IMR-90 (cell line): ENCODE results near the gene DDHD1. TPM values are rescaled to one million over a fixed set of nuclear protein-coding genes. Genes with fewer than 3 reads are reported as not detected.
A peak's percentile ranks its signal among the peaks of the same experiment; 100 is the strongest.

Experiments used
- ATAC-seq: fragments of 200-7000 bp; cut with Tn5 transposase; 2 replicates; pipeline ENCODE4 v1.9.1; 2020; ENCODE audit warnings: low read depth, mild to moderate bottlenecking, moderate library complexity
- BruUV-seq: library from RNA; stranded (reverse); fragments of 400-500 nt; replicated peaks from 2 replicates; lab custom pipeline; 2021; lab: Mats Ljungman, UMichigan
- CTCF ChIA-PET: fragments of 300-600 bp; formaldehyde crosslinking; extraction: SDS; loops from one replicate; lab custom pipeline; 2021; ENCODE audit warnings: antibody characterized with exemption; lab: Yijun Ruan, JAX
- POLR2A ChIA-PET: fragments of 300-600 bp; sonication (Branson Sonifier 250); formaldehyde crosslinking; loops from one replicate; lab custom pipeline; 2022; ENCODE audit warnings: antibody characterized with exemption; ENCODE audit not compliant: unreplicated experiment; lab: Charles Lee
- DNase-seq: peaks from one replicate; pipeline ENCODE4 v3.0.0; 2013
- H2AFZ ChIP-seq: replicated peaks from 2 replicates; pipeline ENCODE3; 2013; ENCODE audit warnings: low read length, mild to moderate bottlenecking; ENCODE audit not compliant: poor library complexity
- H2AK5ac ChIP-seq: 2 replicates; pipeline ENCODE4 v1.6.1; 2013; ENCODE audit warnings: low read depth, low read length, inconsistent platforms
- H2AK9ac ChIP-seq: replicated peaks from 2 replicates; pipeline ENCODE3; 2013; ENCODE audit warnings: mild to moderate bottlenecking, low read depth, low read length, moderate library complexity; ENCODE audit not compliant: poor library complexity
- H2BK120ac ChIP-seq: 2 replicates; pipeline ENCODE4 v1.6.1; 2013; ENCODE audit warnings: low read depth, low read length, inconsistent platforms
- H2BK15ac ChIP-seq: 3 replicates; pipeline ENCODE4 v1.6.1; 2013; ENCODE audit warnings: low read depth, low read length, inconsistent platforms
- H2BK20ac ChIP-seq: 2 replicates; pipeline ENCODE4 v1.6.1; 2013; ENCODE audit warnings: low read depth, mild to moderate bottlenecking, inconsistent platforms, low read length, moderate library complexity
- H2BK5ac ChIP-seq: 2 replicates; pipeline ENCODE4 v1.6.1; 2013; ENCODE audit warnings: mild to moderate bottlenecking, low read depth, low read length, inconsistent platforms; ENCODE audit not compliant: poor library complexity, severe bottlenecking
- H3K14ac ChIP-seq: replicated peaks from 2 replicates; pipeline ENCODE4 v1.6.1; 2013; ENCODE audit warnings: low read depth, low read length, inconsistent platforms
- H3K18ac ChIP-seq: 2 replicates; pipeline ENCODE4 v1.6.1; 2013; ENCODE audit warnings: low read depth, low read length, control low read depth
- H3K23ac ChIP-seq: 2 replicates; pipeline ENCODE4 v1.6.1; 2013; ENCODE audit warnings: low read depth, low read length, inconsistent platforms
- H3K27ac ChIP-seq: 2 replicates; pipeline ENCODE4 v1.5.1; 2013; ENCODE audit warnings: mild to moderate bottlenecking, control low read depth, low read length; ENCODE audit not compliant: insufficient read depth
- H3K27me3 ChIP-seq: 2 replicates; pipeline ENCODE4 v1.6.1; 2013; ENCODE audit warnings: low read length; ENCODE audit not compliant: control insufficient read depth, insufficient read depth
- H3K36me3 ChIP-seq: 2 replicates; pipeline ENCODE4 v1.6.1; 2013; ENCODE audit warnings: low read length, mixed read lengths; ENCODE audit not compliant: control insufficient read depth, insufficient read depth
- H3K4ac ChIP-seq: 2 replicates; pipeline ENCODE4 v1.6.1; 2013; ENCODE audit warnings: low read depth, low read length, inconsistent platforms
- H3K4me1 ChIP-seq: 2 replicates; pipeline ENCODE4 v1.6.1; 2013; ENCODE audit warnings: low read length, mixed read lengths; ENCODE audit not compliant: control insufficient read depth, insufficient read depth
- H3K4me2 ChIP-seq: 2 replicates; pipeline ENCODE4 v1.6.1; 2013; ENCODE audit warnings: low read depth, mild to moderate bottlenecking, control low read depth, low read length, moderate library complexity
- H3K4me3 ChIP-seq: 2 replicates; pipeline ENCODE4 v1.5.1; 2013; ENCODE audit warnings: low read depth, mild to moderate bottlenecking, control low read depth, low read length, moderate library complexity; ENCODE audit not compliant: insufficient read depth
- H3K56ac ChIP-seq: 2 replicates; pipeline ENCODE4 v1.6.1; 2013; ENCODE audit warnings: low read length, inconsistent platforms; ENCODE audit not compliant: insufficient read depth; ENCODE audit errors: extremely low read depth
- H3K79me1 ChIP-seq, 2 experiments: 2 replicates each; pipeline ENCODE4 v1.6.1; 2013; ENCODE audit warnings: low read length in 2 of 2, inconsistent platforms in 1 of 2, low read depth in 1 of 2
- H3K9ac ChIP-seq: 2 replicates; pipeline ENCODE4 v1.6.1; 2013; ENCODE audit warnings: low read depth, low read length, control low read depth
- H3K9me1 ChIP-seq: 2 replicates; pipeline ENCODE4 v1.6.1; 2013; ENCODE audit warnings: low read length, inconsistent platforms; ENCODE audit not compliant: insufficient read depth
- H3K9me3 ChIP-seq: 2 replicates; pipeline ENCODE4 v1.6.1; 2013; ENCODE audit warnings: low read length; ENCODE audit not compliant: control insufficient read depth, insufficient read depth
- H4K20me1 ChIP-seq: 2 replicates; pipeline ENCODE4 v1.6.1; 2013; ENCODE audit warnings: low read length, inconsistent platforms; ENCODE audit not compliant: insufficient read depth
- H4K5ac ChIP-seq: 2 replicates; pipeline ENCODE4 v1.6.1; 2013; ENCODE audit warnings: mild to moderate bottlenecking, low read depth, low read length, control low read depth
- H4K8ac ChIP-seq, 2 experiments: 2 replicates each; pipeline ENCODE4 v1.6.1; 2013; ENCODE audit warnings: low read depth in 2 of 2, low read length in 2 of 2, control low read depth in 1 of 2, inconsistent platforms in 1 of 2
- H4K91ac ChIP-seq: 2 replicates; pipeline ENCODE4 v1.6.1; 2013; ENCODE audit warnings: low read depth, low read length, inconsistent platforms; ENCODE audit not compliant: insufficient read depth
- CEBPB ChIP-seq: IDR thresholded peaks from 2 replicates; pipeline ENCODE4 v1.6.1; 2012; ENCODE audit warnings: low read depth, low read length, improper control_type of control experiment
- MAZ ChIP-seq: IDR thresholded peaks from 2 replicates; pipeline ENCODE4 v1.6.1; 2012; ENCODE audit warnings: low read depth, mild to moderate bottlenecking, low read length, improper control_type of control experiment, moderate library complexity, borderline replicate concordance
- WGBS, 2 experiments: methylation state at CpG; one replicate each; pipeline versions ENCODE4 v1.1.5 to v1.1.7; 2013; ENCODE audit warnings: missing lambda C conversion rate in 2 of 2; ENCODE audit not compliant: insufficient read length in 1 of 2; ENCODE audit errors: extremely low coverage in 2 of 2; 5-methylcytosine and 5-hydroxymethylcytosine counted together
- dilution Hi-C: fragments of 300-500 bp; cut with HindIII; formaldehyde crosslinking; loops from one replicate; pipeline ENCODE4 v1.14.3; 2018; ENCODE audit warnings: low sequenced_read_pairs; ENCODE audit not compliant: unreplicated experiment
- in situ Hi-C: fragments of 300-500 bp; cut with MboI; formaldehyde crosslinking; loops from 3 replicates; pipeline ENCODE4 v1.14.3; 2019; ENCODE audit warnings: low sequenced_read_pairs, inconsistent platforms, mixed read lengths
- intact Hi-C: fragments of 100-400 bp; cut with micrococcal nuclease; formaldehyde crosslinking; loops from 2 replicates; pipeline ENCODE4 v1.10.0; 2022
- polyA plus RNA-seq, 3 experiments: library from polyadenylated mRNA; depleted of rRNA; stranded (reverse); fragments of >200 nt; gene quantifications; 2 replicates each; pipeline ENCODE4 v1.2.3, GENCODE V29; 2012; ENCODE audit warnings: low replicate concordance in 1 of 3
- total RNA-seq: library from RNA; depleted of rRNA; stranded (reverse); fragments of >200 nt; gene quantifications from 2 replicates; pipeline ENCODE4 v1.2.3, GENCODE V29; 2012

Gene DDHD1
- total and polyA plus RNA-seq, 2 of the 4 experiments (the other 2 are of a cell fraction), result 4.5 to 9.0 TPM

DNA sequence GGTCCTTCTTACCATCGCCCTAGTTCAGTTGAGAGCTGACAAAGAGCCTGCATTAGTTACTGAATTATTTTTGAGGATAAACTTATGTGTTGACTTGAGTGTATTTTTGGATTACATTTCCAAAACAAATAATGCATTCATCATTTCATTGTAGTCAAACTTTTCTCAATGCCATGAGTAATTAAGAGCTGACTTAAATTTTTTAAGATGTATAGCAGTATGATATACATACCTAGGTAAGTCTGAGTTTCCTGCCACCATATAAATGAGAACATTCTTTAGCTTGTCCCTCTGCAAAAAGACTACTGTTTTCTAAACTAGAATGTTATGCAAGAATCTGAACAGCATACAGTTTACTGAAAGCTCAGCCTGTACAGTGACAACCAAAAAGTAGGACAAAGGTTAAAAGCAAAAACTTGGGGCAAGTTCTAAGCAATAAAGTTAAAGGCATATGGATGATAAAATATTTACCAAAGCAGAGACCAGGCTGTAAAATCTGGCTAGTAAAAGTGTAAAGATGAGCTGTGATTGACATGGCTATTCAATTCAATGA is 120.2 kb downstream of the DDHD1 start:
- Histone ChIP-seq H4K20me1 (no peaks in the 10 kb centered on the region), H2AK9ac (no peak overlapping the region), H2BK20ac (peak overlapping the region; percentile 76), H4K8ac (peak overlapping the region; percentile 9 to 43; a peak in 2 of 4 replicates), H3K4ac (peak overlapping the region; percentile 72), H2BK120ac (peak overlapping the region; percentile 29), H3K9me1 (peaks cover 7% of the 10 kb centered on the region; the same call in 1 of the 2 replicates), H3K23ac (0 out of 2 replicates have a peak overlapping the region, but pooled peaks have one; percentile 4), H3K27me3 (no peaks in the 10 kb centered on the region), H2AFZ (no peak overlapping the region), H3K36me3 (no peaks in the 10 kb centered on the region), H3K27ac (peak overlapping the region; percentile 35; the same call in 1 of the 2 replicates), H2BK5ac (peak overlapping the region; percentile 89), H3K9ac (no peak overlapping the region), H3K79me1 (no peaks in the 10 kb centered on the region; a peak in 1 of 4 replicates), H4K5ac (peak overlapping the region; percentile 44; the same call in 1 of the 2 replicates), H3K4me1 (peaks cover 14% of the 10 kb centered on the region), H4K91ac (peak overlapping the region; percentile 76; the same call in 1 of the 2 replicates), H3K18ac (peak overlapping the region; percentile 71; the same call in 1 of the 2 replicates), H3K4me2 (peak overlapping the region; percentile 54; the same call in 1 of the 2 replicates), H3K56ac (peak overlapping the region; percentile 30; the same call in 1 of the 2 replicates), H3K4me3 (no peak overlapping the region), H2BK15ac (peak overlapping the region; percentile 27; the same call in 1 of the 3 replicates), H2AK5ac (no peak overlapping the region), H3K9me3 (no peaks in the 10 kb centered on the region), H3K14ac (peak overlapping the region; percentile 72)
- ATAC-seq (0 out of 2 replicates have a peak, but pooled peaks have one; percentile 19), DNase-seq (peak; percentile 8)
- intact Hi-C loops (no loop called here), in situ Hi-C loops (no loop called here), dilution Hi-C loops (no loop called here)
- POLR2A ChIA-PET, result no interaction called here
- BruUV-seq, result no TSS peak
- WGBS, 2 experiments, result no CpG with 5 or more reads among the region's 1 CpG
- TF ChIP-seq CEBPB, result peak; percentile 32; the same call in 1 of the 2 replicates
- no peak for TF ChIP-seq MAZ
- CTCF ChIA-PET, result interaction anchor here (0.6 kb wide), 1 partner anchor 110 kb away, joined by 3 read pairs; no protein-coding TSS in a partner anchor
